Kidney (tissue), 14 donors: Measurements from ENCODE around the gene MYH10. TPM values are rescaled to one million over a fixed set of nuclear protein-coding genes. Genes with fewer than 3 reads are reported as not detected.

ENCODE experiments used
- DNase-seq, 5 donors: peaks; one replicate each; pipeline ENCODE4 v3.0.0-alpha.2; 2013 to 2020
- FAIRE-seq: peaks from 2 replicates; lab custom pipeline; 2012; peaks lifted over from hg19 to GRCh38; lab: Jason Lieb, UNC
- H3K27ac ChIP-seq, 2 donors: one replicate each; pipeline ENCODE4 v1.7.0; 2013; ENCODE audit warnings: low read depth in 2 of 2, low read length in 2 of 2, inconsistent platforms in 1 of 2
- H3K27me3 ChIP-seq: one replicate; pipeline ENCODE4 v1.7.1; 2013; ENCODE audit warnings: low read length, inconsistent platforms; ENCODE audit not compliant: control insufficient read depth, insufficient read depth
- H3K36me3 ChIP-seq, 3 donors: one replicate each; pipeline versions ENCODE4 v1.7.0 to v1.7.1; 2013; ENCODE audit warnings: low read length in 3 of 3, control low read depth in 1 of 3, inconsistent platforms in 1 of 3; ENCODE audit not compliant: insufficient read depth in 3 of 3, control insufficient read depth in 2 of 3
- H3K4me1 ChIP-seq, 3 donors: one replicate each; pipeline versions ENCODE4 v1.7.0 to v1.7.1; 2013; ENCODE audit warnings: low read length in 3 of 3, inconsistent platforms in 1 of 3, low read depth in 1 of 3; ENCODE audit not compliant: control insufficient read depth in 2 of 3, insufficient read depth in 2 of 3
- H3K4me3 ChIP-seq, 3 donors: one replicate each; pipeline versions ENCODE4 v1.7.0 to v1.8.1; 2013; ENCODE audit warnings: low read length in 3 of 3, control low read depth in 1 of 3, inconsistent platforms in 1 of 3
- H3K9ac ChIP-seq, 3 donors: one replicate each; pipeline versions ENCODE4 v1.7.0 to v1.7.1; 2013; ENCODE audit warnings: low read length in 3 of 3, control low read depth in 1 of 3, inconsistent platforms in 1 of 3
- H3K9me3 ChIP-seq, 3 donors: one replicate each; pipeline versions ENCODE4 v1.7.0 to v1.7.1; 2013; ENCODE audit warnings: low read length in 3 of 3, control low read depth in 1 of 3, inconsistent platforms in 1 of 3; ENCODE audit not compliant: control insufficient read depth in 2 of 3, insufficient read depth in 1 of 3
- CTCF ChIP-seq: IDR thresholded peaks from 3 replicates; pipeline ENCODE4 v1.5.1; 2012; ENCODE audit warnings: mild to moderate bottlenecking, moderate library complexity, borderline replicate concordance; ENCODE audit not compliant: insufficient read depth; ENCODE audit errors: extremely low read depth
- intact Hi-C: fragments of 100-400 bp; cut with DNase I; formaldehyde crosslinking; loops from one replicate; pipeline ENCODE4 v1.11.1; 2022
- polyA plus RNA-seq: library from polyadenylated mRNA; stranded (reverse); fragments of 350-450 nt; fragmentation: Illumina TruSeq; extraction: RNeasy Lipid Tissue Mini Kit (QIAGEN cat#74804); gene quantifications from one replicate; pipeline ENCODE4 v1.2.3, GENCODE V29; 2014; ENCODE audit warnings: low read depth, low replicate concordance; ENCODE audit not compliant: insufficient read depth
- total RNA-seq: library from RNA; stranded (reverse); fragmentation: NEBNext Ultra II Directional; extraction: Animal tissue kit (Norgen Biotek cat#: 25700); gene quantifications from one replicate; pipeline ENCODE4 v1.2.1, GENCODE V29; 2021
- donor health status: control.
- donor health status: control.
- donor health status: control.
- donor health status: control.
- donor health status: control.
- donor health status: DM: yes; HTN: yes; CAD: no.
- donor health status: Normal renal cell carcinoma (clear cell type).

Gene MYH10
- total and polyA plus RNA-seq, 2 donors from 2014 or later, result 23.6 to 104 TPM

GRCh38 chr17:8580952-8581658 lies 49.4 kb downstream of the MYH10 start:
- H3K36me3 ChIP-seq, result peaks cover 0 to 2% (median 0%) of the 10 kb centered on the region in 3 donors
- no peaks in the 10 kb centered on the region for H3K9me3 ChIP-seq
- no peak overlapping the region for H3K4me3 ChIP-seq
- peaks cover 0 to 2% (median 0%) of the 10 kb centered on the region in 3 donors for H3K4me1 ChIP-seq
- no peak for TF ChIP-seq CTCF
- H3K9ac ChIP-seq, result no peak overlapping the region
- intact Hi-C loops, result no loop called here
- DNase-seq (no peak), FAIRE-seq (no peak)
- H3K27ac ChIP-seq, result no peak overlapping the region
- no peaks in the 10 kb centered on the region for H3K27me3 ChIP-seq

- no peaks in the 10 kb centered on the region for H3K9me3 ChIP-seq
- FAIRE-seq (no peak), DNase-seq (no peak)
- H3K4me3 ChIP-seq, result no peak overlapping the region
- no peak for TF ChIP-seq CTCF
- no peak overlapping the region for H3K9ac ChIP-seq
- H3K27ac ChIP-seq, result no peak overlapping the region
- H3K4me1 ChIP-seq, result peaks cover 0 to 2% (median 0%) of the 10 kb centered on the region in 3 donors
- H3K27me3 ChIP-seq, result no peaks in the 10 kb centered on the region
- intact Hi-C loops, result no loop called here
- peaks cover 0 to 3% (median 0%) of the 10 kb centered on the region in 3 donors for H3K36me3 ChIP-seq
Measured at GRCh38 chr17:8577868-8578267, 52.7 kb downstream of the MYH10 start.

- H3K4me1 ChIP-seq, result no peaks in the 10 kb centered on the region
- H3K27ac ChIP-seq, result no peak overlapping the region
- no peak for TF ChIP-seq CTCF
- FAIRE-seq, result no peak
- H3K9ac ChIP-seq, result no peak overlapping the region
- peaks cover 0 to 3% (median 0%) of the 10 kb centered on the region in 3 donors for H3K36me3 ChIP-seq
- DNase-seq, result no peak
- no peak overlapping the region for H3K4me3 ChIP-seq
- no peaks in the 10 kb centered on the region for H3K9me3 ChIP-seq
- H3K27me3 ChIP-seq, result no peaks in the 10 kb centered on the region
- intact Hi-C loops, result no loop called here
Measured at GRCh38 chr17:8576559-8577294, 53.8 kb downstream of the MYH10 start.
